HG03066 (cell line): Measurements from ENCODE around the gene MADCAM1.
"Not testable (repeated sequence)": the region's sequence is repeated elsewhere in the genome, so short reads cannot be mapped to it uniquely, and the experiment has no call there.

Experiments
- ATAC-seq: cut with Tn5 transposase; IDR thresholded peaks from one replicate; pipeline ENCODE4 v1.9.1; 2021; ENCODE audit warnings: low read depth; ENCODE audit not compliant: unreplicated experiment

MADCAM1 gene

DNA sequence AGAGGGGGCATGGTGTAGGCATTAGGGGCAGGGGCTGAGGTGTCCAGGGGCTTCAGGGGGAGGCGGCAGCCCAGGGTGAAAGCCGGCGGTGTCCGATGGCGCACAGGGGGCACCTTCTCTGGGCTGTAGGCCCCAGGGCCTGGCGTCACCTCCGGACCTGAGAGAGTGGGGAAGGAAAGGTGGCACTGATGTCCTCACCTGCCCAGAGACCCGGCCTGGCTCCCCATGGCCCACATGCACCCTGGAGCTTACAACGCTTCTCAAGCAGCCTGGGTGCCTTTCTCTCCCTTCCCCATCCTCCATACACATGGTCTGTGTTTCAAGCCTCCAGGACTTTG is 32.1 kb upstream of the MADCAM1 start:
- ATAC-seq, result no peak

DNA sequence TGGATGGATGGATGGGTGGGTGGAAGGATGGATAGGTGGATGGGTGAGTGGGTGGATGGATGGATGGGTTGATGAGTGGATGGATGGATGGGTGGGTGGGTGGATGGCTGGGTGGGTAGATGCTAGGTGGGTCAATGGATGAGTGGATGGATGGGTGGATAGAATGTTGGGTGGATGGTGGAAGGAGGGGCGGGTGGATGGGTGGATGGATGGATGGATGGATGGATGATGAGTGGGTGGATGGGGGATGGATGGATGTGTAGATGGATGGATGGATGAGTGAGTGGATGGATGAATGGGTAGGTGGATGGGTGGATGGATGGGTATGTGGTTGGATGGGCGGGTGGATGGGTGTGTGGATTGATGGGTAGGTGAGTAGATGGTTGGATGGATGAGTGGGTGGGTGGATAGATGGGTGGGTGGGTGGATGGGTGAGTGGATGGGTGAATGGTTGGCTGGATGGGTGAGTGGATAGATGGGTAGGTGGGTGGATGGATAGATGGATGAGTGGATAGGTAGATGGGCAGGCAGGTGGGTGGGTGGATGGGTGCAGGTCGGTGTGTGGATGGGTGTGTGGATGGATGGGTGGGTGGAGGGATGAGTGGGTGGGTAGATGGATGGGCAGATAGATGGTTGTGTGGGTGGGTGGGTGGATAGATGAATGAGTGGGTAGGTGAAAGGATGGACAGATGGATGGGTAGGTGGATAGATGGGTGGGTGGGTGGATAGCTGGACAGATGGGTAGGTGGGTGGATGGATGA is 31.1 kb upstream of the MADCAM1 start:
- no peak for ATAC-seq

DNA sequence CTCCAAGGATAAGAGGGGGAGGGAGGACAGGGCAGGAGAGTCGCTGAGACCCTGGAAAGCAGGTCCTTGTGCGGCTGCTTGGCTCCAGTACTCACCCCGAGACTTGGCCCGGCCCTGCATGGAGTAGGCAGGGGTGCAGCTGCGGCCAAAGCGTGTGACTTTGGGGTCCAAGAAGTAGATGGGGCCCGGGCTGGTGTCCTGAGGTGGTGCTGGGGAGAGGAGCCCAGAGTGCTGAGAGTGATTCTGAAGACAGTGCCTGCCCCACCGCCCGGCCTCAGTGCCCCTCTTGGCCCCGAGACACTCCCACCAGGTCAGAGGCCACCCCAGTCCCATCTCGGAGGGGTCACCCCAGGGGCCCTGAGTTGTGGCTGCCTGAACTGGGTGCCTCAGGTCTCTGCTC is 28.7 kb upstream of the MADCAM1 start:
- no peak for ATAC-seq

DNA sequence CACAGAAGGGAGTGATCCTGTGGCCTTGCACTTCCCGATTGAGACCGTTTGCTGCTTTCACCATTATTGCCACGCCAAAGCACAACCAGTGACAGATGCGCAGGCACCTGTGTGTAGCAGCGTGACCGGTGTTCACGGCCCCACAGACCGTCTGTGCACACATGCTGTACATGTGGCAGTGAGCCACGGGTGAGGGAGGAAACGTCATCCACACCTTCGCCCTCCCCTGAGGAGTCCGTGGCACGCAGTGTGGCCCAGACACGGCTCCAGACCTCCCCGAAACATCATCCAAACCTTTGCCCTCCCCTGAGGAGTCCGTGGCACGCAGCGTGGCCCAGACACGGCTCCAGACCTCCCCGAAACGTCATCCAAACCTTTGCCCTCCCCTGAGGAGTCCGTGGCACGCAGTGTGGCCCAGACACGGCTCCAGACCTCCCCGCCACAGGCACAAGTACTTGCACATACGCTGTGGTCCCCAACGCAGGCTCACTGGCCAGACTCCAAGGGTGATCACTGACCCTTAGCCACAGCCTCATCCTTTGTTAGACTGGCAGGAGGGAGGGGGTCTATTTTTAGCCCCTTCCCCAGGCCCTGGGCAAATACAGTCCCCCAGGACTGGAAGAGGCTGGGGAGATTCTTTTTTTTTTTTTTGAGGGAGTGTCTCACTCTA is 27.6 kb upstream of the MADCAM1 start:
- ATAC-seq, result no peak

DNA sequence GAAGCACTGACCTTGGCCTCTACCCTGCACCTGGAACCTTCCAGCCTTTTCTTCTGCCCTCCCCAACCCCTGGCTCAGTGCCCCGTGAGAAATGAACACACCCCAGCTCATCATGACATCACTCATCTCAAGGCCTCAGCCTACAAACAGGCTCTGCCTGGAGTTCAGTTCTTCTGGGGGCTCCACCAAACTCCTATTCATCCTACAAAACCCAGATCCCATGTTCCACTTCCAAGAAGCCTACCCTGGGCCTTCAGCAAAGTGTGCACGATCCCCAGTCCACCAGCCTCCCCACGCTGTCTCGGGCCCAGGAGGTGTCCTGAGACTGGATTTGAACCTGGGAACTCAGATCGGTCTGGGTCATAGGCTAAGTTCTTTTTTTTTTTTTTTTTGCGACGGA is 26.5 kb upstream of the MADCAM1 start:
- ATAC-seq, result no peak

DNA sequence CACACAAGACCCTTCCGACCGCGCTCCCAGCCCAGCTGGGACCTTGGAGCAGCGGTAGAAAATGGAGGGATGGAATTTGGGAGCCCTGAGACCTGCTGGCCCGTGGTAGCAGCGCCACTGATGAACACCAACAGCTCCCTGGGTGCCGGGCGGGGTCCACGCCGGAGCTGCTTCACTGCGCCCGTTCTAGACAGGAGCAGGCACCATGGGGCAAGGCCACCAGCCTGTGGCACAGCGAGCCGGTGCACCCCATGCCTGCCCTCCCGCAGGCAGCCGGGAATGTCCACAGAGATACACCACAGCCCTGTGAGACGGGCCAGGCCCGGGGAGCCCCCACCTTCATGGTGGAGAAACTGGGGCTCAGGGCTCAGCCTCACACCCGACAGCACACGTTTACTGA is 25.6 kb upstream of the MADCAM1 start:
- ATAC-seq, result no peak

DNA sequence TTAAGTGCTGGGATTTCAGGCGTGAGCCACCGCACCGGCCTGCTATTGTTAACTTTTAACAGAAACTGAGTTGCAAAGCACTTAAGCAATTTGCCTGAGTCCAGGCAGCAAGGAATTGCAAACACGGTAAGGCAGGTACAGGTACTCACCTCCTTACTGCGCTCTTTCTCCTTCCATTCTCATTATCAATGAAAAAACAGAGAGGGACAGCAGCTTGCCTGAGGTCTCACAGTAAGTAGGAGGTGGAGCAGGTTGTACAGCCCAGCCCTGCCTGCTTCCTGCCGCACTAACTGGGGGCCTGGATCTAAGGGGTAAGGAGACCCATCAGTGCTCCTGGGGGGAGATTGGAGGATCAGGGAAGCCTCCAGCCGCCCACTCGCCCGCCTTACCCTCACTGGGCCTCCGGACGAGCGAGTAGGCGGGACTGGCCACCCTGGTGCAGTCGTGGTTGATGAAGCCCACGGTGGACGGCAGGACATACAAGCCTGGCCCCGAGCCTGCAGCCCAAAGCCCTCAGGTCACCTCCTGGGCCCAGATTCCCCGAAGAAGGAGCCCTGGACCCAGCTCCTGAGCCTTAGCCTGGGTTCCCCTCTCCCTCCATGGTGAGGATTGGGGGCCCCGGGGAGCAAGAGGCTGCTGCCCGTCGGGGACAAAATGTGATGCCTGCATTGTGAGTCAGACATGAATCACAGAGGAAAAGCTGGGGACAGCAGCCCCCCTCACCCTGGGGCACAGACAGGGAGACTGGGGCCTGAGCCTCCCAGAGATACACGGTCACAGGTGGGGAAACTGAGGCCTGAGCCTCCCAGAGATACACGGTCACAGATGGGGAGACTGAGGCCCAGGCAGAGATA is 24.1 kb upstream of the MADCAM1 start:
- no peak for ATAC-seq

DNA sequence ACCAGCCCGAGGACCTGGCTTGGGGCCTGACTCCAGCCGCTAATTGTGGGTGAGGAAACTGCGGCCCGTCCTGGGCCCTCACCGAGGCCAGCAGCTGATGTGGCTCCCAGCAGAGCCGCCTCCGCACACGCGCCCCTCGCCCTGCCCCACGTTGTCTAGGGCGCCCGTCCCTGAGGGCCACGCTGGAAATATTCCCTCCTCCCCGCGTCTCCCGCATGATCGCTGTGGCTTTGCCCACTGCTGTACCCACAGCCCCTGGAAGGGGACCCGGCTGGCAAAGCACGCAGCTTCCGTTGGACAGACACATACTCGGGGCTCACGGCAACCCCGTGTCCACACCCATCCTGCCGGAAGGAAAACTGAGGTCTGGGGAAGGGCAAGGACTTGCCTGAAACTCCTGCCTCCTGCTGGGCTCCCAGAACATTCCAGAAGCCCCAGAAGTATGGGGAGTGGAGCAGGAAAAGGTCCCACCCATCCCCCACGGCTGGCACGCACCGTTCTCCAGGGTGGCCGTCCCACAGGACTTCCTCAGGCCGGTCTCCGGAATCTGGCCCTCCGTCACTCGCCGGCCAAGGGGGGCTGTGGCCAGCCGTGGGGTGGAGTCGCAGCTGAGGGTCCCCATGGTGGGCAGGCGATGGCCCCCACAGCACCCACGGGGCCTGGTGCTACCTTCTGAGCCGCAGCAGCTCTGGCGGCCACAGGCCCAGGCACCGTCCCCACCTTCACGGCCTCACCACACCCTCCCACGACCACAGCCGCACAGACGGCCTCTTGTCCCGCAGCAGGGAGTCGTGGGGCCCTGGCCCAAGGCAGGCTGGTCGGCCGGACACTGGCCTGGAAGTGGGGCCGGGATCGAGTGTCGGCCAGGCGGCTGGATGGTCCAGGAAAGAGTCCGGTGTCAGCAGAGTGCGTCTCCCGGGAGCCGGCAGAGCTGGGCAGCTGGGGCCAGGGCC is 21.9 kb upstream of the MADCAM1 start:
- no peak for ATAC-seq

DNA sequence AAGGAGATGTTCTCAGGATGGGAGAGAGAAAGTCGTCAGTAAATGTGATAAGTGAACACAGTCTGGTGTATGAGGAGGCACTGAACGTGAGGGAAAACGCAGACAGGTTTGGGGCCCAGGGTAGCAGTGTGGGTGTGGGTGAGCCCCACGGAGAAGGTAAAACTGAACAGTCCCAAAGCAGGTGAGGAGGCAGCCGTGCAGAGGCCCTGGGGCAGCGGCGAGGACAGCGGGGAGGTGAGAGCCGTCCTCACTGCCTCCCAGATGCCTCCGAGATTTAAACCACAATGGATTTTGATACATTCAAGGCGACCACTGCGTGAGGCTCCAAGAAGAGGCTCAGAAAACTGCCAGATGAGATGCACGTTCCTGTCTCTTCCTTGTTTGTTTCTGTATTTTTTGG is 20.9 kb upstream of the MADCAM1 start:
- no peak for ATAC-seq

DNA sequence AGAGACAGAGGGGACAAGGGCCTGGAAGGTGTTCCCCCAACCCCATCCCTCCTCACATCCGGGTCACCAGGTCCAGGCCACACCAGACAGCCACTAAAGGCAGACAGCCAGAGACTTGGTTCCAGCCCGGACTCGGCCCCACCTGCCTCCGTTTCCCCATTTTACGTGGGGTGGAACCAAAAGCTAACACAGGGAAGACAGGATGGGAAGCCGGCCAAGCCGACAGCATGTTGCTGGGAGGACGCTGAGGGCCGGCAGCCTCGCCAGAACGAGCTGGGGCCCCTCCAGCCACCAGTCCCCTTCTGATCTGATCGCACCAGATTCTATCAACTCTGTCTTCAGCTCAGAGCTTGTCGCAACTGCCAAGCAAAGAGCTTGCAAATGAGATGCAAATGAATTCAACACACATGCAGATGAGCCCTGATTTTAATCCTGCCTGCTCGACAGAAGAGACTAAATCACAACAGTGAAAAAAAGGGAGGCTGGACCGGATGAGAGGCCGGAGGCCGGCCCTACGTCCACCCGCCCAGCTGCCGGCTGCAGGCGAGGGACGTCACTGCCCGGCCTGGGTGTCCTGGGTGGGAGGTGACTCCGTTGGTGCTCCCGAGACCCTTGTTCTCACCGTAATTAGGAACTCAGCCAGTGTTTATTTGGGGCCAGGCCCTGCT is 17.9 kb upstream of the MADCAM1 start:
- no peak for ATAC-seq

DNA sequence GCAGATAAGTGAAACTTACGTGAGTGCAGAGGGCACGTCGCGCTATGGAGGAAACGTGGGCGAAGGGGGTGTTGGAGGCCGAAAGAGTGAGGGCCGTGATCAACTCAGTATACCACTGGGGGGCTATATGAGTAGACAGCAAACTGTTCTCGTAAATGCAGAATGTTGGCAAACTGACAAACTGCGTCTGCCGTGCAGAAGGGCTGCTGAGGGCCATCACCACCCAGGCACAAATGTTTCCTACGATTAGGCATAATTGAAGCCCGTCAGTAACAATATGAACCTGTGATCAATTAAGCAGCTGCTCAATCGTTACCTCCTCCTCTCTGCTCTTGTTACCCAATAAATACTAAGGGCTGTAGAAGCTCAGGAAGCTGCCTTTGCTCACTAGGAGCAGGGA is 17.3 kb upstream of the MADCAM1 start:
- ATAC-seq, result no peak

DNA sequence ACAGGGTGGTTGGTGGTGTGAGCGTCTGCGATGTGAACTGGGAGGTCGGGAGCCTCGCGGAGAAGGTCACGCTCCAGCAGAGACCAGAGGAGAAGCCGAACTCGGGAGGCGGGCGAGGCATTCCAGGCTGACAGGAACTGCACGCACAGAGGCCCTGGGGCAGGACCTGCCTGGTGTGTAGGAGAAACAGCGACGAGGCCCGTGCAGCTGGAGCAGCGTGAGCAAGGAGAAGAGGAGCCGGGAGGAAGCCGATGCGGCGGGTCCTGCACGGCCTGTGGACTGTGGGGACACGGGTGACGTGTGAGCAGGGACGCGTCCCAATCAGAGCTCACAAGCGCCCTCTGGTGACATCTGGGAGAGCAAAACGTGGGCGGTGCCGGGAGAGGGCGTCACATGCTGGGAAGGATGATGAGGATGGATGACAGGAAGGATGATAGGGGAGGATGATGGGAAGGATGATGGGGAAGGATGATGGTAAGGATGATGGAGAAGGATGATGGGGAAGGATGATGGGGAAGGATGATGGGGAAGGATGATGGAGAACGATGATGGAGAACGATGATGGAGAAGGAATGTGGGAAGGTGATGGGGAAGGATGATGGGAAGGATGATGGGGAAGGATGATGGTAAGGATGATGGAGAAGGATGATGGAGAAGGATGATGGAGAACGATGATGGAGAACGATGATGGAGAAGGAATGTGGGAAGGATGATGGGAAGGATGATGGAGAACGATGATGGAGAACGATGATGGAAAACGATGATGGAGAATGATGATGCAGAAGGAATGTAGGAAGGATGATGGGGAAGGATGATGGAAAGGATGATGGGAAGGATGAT is 16.1 kb upstream of the MADCAM1 start:
- no peak for ATAC-seq

DNA sequence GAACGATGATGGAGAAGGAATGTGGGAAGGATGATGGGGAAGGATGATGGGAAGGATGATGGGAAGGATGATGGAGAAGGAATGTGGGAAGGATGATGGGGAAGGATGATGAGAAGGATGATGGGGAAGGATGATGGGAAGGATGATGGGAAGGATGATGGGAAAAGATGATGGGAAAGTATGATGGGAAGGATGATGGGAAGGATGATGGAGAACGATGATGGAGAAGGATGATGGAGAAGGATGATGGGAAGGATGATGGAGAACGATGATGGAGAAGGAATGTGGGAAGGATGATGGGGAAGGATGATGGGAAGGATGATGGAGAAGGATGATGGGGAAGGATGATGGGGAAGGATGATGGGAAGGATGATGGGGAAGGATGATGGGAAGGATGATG is 15.2 kb upstream of the MADCAM1 start:
- ATAC-seq, result not testable (repeated sequence)

DNA sequence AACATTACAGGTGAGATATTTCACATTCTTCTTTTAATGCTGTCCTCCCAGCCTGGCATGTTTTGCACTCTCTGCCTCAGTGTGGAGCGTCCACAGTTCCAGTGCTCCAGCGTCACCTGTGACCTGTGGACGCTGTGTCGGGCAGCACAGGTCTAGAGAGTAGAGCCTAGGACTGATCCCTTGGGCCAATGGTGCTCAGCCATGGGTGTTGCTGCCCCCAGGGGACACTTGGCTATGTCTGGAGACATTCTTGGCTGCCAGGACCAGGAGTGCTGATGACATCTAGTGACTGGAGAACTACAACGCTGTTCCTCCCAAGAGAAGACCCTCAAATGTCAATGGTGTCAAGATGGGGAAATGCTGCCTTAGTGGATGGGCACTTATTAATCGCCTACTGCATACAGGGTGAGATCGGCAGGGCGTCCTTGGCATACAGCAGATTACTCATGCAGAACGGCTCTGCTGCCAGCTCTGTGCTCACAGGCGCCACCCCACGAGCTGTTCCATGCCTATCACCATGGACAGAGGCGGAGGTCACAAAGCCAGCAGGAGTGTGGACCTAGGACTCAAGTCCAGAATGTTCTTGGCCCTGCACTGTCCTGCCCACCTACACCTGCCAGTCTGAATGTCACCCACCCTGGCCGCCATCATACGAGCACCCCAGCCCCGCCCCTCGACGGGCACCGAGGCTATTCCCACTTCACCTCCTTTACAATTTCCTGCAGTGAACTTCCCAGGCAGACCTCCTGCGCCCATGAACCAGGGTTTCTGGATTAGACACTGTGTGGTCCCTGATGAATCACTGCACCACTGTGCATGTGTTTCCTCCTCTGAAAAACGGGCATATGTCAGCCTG is 13.9 kb upstream of the MADCAM1 start:
- ATAC-seq, result no peak

DNA sequence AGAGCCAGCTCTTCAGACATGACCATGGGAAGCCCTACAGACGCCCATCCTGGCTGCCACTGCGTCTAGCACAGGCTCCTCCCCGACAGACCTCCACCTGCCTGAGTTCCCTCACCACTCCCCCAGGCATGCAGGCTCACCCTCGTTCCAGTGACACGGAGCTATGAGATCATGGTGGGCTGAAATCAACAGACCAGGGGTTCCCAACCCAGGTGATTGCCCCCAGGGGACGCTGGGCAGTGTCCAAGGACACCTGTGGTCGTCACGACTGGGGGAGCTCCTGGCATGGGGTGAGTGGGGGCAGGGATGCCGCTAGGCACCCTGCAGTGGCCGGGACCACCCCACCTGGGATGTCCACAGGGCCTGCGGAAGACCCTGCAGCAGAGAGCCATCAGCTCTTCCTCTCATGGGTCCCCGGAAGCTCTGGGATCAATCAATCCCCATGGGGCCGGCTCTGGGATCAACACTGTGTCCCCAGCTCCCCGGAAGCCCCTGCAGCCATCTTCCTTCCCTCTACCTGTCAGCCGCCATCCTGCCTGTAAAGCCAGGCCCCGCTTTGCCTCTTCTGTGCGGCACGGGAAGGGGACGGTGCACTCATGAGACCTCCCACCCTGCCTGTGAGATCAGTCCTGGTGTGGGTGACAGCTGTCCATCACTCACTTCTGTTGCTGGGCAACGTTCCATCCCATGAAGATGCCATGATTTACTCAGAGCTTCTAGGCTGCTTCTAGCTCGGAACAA is 12.8 kb upstream of the MADCAM1 start:
- ATAC-seq, result no peak

DNA sequence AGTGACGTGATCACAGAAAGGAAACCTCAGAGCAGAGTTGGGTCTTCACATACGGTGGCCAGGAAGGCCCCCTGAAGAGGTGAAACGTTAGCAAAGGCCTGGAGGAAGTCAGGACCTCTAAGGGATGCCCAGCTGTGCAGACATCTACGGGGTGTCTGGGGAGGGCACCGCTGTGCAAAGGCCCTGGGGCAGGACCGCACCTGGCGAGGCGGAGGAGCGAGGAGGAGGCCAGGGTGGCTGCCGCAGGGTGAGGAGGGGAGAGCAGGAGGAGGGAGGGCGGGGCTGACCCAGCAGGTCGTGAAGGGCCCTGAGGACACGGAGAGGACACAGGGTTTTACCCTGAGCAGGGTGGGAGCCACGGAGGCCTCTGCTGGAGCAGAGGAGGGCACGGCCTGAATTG is 11.8 kb upstream of the MADCAM1 start:
- no peak for ATAC-seq

DNA sequence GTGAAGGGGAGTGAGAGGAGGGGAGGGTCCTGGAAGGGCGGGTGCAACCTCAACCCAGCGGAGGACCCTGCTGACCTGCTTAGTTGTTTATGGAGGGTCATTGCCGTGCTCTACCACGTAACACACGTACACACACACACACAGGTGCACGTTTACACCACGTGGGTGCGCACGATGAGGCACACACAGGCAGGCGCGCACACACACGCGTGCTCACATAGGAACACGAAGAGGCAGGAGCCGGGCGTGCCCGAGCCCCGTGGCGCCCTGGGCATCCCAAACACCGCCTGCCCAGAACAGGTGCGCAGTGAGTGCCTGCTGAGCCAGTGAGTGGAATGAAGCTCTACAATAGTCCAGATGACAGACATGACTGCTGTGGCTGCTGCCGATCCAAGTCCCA is 11.2 kb upstream of the MADCAM1 start:
- no peak for ATAC-seq
